ENCODE measurements around the gene ZNF836. TPM values are rescaled to one million over a fixed set of nuclear protein-coding genes. Genes with fewer than 3 reads are reported as not detected.
A peak's percentile ranks its signal among the peaks of the same experiment; 100 is the strongest.

The ZNF836 gene
- total and polyA plus RNA-seq, 2 of the 13 experiments (the other 11 are each of a cell fraction or from before 2014, with no cell fraction given) = 1.6 to 5.3 TPM

- TF ChIP-seq GPBP1L1 (CRISPR knock-in tag; IDR thresholded peaks at IDR 0.05) = no peak
- no peak for TF ChIP-seq HIC2 (CRISPR knock-in tag; IDR thresholded peaks at IDR 0.05; ENCODE audit: low read depth)
- peak; percentile 11; the same call in 1 of the 2 replicates for TF ChIP-seq ZNF160 (CRISPR knock-in tag; IDR thresholded peaks at IDR 0.05)
- no peak for TF ChIP-seq ATRX (CRISPR knock-in tag; IDR thresholded peaks at IDR 0.05; ENCODE audit: borderline replicate concordance)
- TF ChIP-seq ZBTB46 (CRISPR knock-in tag; IDR thresholded peaks at IDR 0.05; ENCODE audit: borderline replicate concordance) = no peak; the same call in 1 of the 2 replicates
- TF ChIP-seq REST (IDR thresholded peaks at IDR 0.05; ENCODE audit: borderline replicate concordance in 1 of 2, low read depth in 1 of 2, low read length in 2 of 2) = no peak
- TF ChIP-seq HDAC1 (CRISPR knock-in tag; IDR thresholded peaks at IDR 0.05) = peak; percentile 77
- no peak for TF ChIP-seq MNT (IDR thresholded peaks at IDR 0.05)
- TF ChIP-seq RNF219 (CRISPR knock-in tag; IDR thresholded peaks at IDR 0.05) = no peak
- TF ChIP-seq SMC3 (IDR thresholded peaks at IDR 0.05; ENCODE audit: low read length) = peak; percentile 19; the same call in 1 of the 2 replicates
- TF ChIP-seq ZNF761 (CRISPR knock-in tag; conservative IDR thresholded peaks at IDR 0.05) = 0 out of 2 replicates have a peak, but pooled peaks have one; percentile 43
- TF ChIP-seq ZNF232 (CRISPR knock-in tag; IDR thresholded peaks at IDR 0.05; ENCODE audit: borderline replicate concordance) = no peak; the same call in 1 of the 2 replicates
- TF ChIP-seq ZNF335 (CRISPR knock-in tag; IDR thresholded peaks at IDR 0.05) = no peak
- no peak for TF ChIP-seq ZFP37 (CRISPR knock-in tag; IDR thresholded peaks at IDR 0.05; ENCODE audit: borderline replicate concordance)
- TF ChIP-seq ETV5 (CRISPR knock-in tag; IDR thresholded peaks at IDR 0.05; ENCODE audit: borderline replicate concordance) = peak; percentile 54
These were observed 32.0 kb downstream of the ZNF836 start, which contains the start of gene ZNF616 (continued) for GRCh38 chr19:52139252-52140031.

All from HepG2 (cell line).